SU-DHL-6 (cell line): ENCODE results near the gene GFI1B.

Experiments used
- H2AFZ ChIP-seq: fragments of 200-600 bp; sonication (generic); 2 replicates; pipeline ENCODE4 v1.6.1; 2014; ENCODE audit warnings: low read depth, mild to moderate bottlenecking, moderate library complexity, mixed read lengths, antibody characterized with exemption, low read length; ENCODE audit not compliant: severe bottlenecking
- H3F3A ChIP-seq: fragments of 200-600 bp; shearing (Covaris generic); 2 replicates; pipeline ENCODE4 v1.6.0; 2016; ENCODE audit warnings: antibody characterized with exemption, mild to moderate bottlenecking; ENCODE audit not compliant: insufficient read depth
- H3K27ac ChIP-seq: fragments of 200-600 bp; sonication (generic); 2 replicates; pipeline ENCODE4 v1.5.1; 2016; ENCODE audit warnings: low read depth, mild to moderate bottlenecking, low read length, moderate library complexity, mixed read lengths
- H3K27me3 ChIP-seq: fragments of 200-600 bp; sonication (generic), shearing (Covaris generic); 2 replicates; pipeline ENCODE4 v1.6.0; 2014; ENCODE audit warnings: mild to moderate bottlenecking, low read length
- H3K36me3 ChIP-seq: fragments of 200-600 bp; sonication (generic); 2 replicates; pipeline ENCODE4 v1.6.1; 2014; ENCODE audit warnings: mild to moderate bottlenecking, low read length, mixed read lengths
- H3K4me2 ChIP-seq: fragments of 300-600, 200-600 bp; shearing (Covaris generic), sonication (generic); 2 replicates; pipeline ENCODE4 v1.6.0; 2014; ENCODE audit warnings: low read length, low read depth, mild to moderate bottlenecking; ENCODE audit not compliant: poor library complexity, severe bottlenecking
- H3K4me3 ChIP-seq: fragments of 200-600 bp; sonication (generic); 2 replicates; pipeline ENCODE4 v1.5.1; 2014; ENCODE audit warnings: antibody characterized with exemption, low read length, mild to moderate bottlenecking, mixed read lengths; ENCODE audit not compliant: insufficient read depth, poor library complexity, severe bottlenecking
- H3K79me2 ChIP-seq: fragments of 200-600 bp; sonication (generic); 2 replicates; pipeline ENCODE4 v1.6.1; 2014; ENCODE audit warnings: mild to moderate bottlenecking, low read length, moderate library complexity; ENCODE audit not compliant: insufficient read depth
- H3K9ac ChIP-seq: fragments of 200-600 bp; sonication (generic); 2 replicates; pipeline ENCODE4 v1.7.0; 2014; ENCODE audit warnings: mild to moderate bottlenecking, low read length
- H3K9me2 ChIP-seq: fragments of 200-600 bp; sonication (generic); replicated peaks from 2 replicates; pipeline ENCODE4 v1.6.1; 2014; ENCODE audit warnings: low read length; ENCODE audit not compliant: insufficient read depth
- H3K9me3 ChIP-seq: fragments of 200-600 bp; sonication (generic); 2 replicates; pipeline ENCODE4 v1.6.1; 2014; ENCODE audit warnings: low read length, mixed read lengths; ENCODE audit not compliant: insufficient read depth
- H4K20me1 ChIP-seq: fragments of 200-600 bp; sonication (generic); 2 replicates; pipeline ENCODE4 v1.6.1; 2014; ENCODE audit warnings: low read depth, mild to moderate bottlenecking, antibody characterized with exemption, low read length, moderate library complexity, mixed read lengths
- EZH2phosphoT487 ChIP-seq: fragments of 200-600 bp; sonication (generic), shearing (Covaris generic); conservative IDR thresholded peaks from 2 replicates; pipeline ENCODE4 v1.6.1; 2018; ENCODE audit warnings: mild to moderate bottlenecking, antibody characterized with exemption, low read length, moderate library complexity, mixed read lengths
- TF ChIP-seq, protein P1 (sequence below): fragments of 200-600 bp; sonication (generic); IDR thresholded peaks from one replicate; pipeline ENCODE4 v1.5.1; 2017; ENCODE audit warnings: antibody characterized with exemption, mild to moderate bottlenecking, low read length, moderate library complexity; ENCODE audit not compliant: insufficient read depth, poor library complexity, severe bottlenecking

The GFI1B gene

DNA sequence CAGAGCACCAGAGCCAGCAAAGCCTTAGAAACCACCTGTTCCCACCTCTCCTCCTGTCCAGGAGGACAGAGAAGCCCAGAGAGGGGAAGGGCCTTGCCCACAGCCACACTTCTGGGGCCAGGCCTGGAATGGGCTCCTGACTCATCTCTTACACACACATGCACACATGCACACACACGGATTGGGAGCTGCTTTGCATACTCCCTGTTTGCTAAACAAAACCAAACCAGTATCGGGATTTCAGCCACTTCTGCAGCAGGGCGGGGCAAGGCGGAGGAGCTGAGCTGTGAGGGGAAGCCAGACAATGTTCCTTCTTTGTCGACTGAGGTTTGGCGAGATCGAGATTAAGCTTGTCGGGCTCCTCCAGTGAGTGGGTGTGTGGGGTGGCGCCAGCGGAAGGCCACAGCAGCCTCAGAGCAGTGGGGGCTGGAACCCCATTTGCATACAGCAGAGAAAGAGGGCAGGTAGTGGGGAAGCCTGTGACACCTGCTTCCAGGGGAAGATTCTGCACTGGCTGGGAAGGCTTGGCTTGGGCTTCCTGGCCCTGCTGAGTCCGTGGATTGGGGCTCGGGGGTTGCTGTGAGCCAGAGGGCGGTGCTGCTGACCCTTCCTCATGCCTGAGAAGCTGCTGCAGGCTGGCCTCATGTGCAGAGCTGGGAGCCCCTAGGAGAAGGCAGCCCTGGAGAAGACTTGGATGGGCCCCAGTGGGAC, 16.1 kb downstream of the GFI1B start:
- H3K9me2 ChIP-seq: no peaks in the 10 kb centered on the region
- no peak overlapping the region for H2AFZ ChIP-seq
- H3F3A ChIP-seq: no peaks in the 10 kb centered on the region
- H3K36me3 ChIP-seq: no peaks in the 10 kb centered on the region
- no peaks in the 10 kb centered on the region for H3K9me3 ChIP-seq
- H4K20me1 ChIP-seq: no peaks in the 10 kb centered on the region
- H3K4me2 ChIP-seq: no peak overlapping the region
- no peaks in the 10 kb centered on the region for H3K79me2 ChIP-seq
- no peak overlapping the region for H3K9ac ChIP-seq
- no peak for TF ChIP-seq EZH2phosphoT487
- no peak overlapping the region for H3K27ac ChIP-seq
- no peak overlapping the region for H3K4me3 ChIP-seq
- H3K27me3 ChIP-seq: no peaks in the 10 kb centered on the region

DNA sequence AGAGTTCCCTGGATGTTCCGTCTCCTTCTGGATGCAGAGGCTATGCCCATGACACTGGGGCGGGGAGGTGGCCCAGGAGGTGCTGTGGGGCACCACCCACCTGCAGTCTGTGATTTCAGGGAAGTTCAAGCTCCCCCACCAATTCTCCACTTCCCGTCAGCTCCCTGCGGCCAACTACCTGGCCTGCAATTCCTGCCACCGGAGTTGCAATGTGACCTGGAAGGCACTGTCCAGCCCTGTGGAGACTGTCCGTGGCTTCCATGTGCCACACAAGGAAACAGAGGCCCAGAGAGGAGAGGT, 16.6 kb downstream of the GFI1B start:
- no peak overlapping the region for H3K4me2 ChIP-seq
- TF ChIP-seq, protein P1, sequence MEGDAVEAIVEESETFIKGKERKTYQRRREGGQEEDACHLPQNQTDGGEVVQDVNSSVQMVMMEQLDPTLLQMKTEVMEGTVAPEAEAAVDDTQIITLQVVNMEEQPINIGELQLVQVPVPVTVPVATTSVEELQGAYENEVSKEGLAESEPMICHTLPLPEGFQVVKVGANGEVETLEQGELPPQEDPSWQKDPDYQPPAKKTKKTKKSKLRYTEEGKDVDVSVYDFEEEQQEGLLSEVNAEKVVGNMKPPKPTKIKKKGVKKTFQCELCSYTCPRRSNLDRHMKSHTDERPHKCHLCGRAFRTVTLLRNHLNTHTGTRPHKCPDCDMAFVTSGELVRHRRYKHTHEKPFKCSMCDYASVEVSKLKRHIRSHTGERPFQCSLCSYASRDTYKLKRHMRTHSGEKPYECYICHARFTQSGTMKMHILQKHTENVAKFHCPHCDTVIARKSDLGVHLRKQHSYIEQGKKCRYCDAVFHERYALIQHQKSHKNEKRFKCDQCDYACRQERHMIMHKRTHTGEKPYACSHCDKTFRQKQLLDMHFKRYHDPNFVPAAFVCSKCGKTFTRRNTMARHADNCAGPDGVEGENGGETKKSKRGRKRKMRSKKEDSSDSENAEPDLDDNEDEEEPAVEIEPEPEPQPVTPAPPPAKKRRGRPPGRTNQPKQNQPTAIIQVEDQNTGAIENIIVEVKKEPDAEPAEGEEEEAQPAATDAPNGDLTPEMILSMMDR: no peak
- no peak for TF ChIP-seq EZH2phosphoT487

DNA sequence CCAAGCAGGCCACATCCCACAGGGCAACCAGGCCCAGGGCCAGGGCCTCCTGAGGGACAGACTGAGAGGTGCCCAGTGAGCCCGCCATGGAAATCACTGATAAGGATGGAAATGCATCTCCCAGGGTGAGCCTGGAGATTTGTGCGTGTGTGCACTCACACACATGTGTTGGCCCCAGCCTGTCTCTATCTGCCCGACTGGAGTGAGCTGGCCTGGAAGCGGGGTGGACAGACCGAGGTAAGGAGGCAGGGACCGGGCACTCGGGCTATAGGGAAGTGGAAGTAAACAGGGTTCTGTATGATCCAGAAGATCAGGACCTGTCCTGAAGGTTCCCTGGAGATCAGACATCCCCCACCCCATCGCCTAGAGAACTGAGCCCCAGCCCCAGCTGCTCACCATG, 17.4 kb downstream of the GFI1B start:
- no peak overlapping the region for H3K4me3 ChIP-seq
- H3K4me2 ChIP-seq: no peak overlapping the region
- no peak overlapping the region for H2AFZ ChIP-seq
- no peaks in the 10 kb centered on the region for H3K79me2 ChIP-seq
- no peaks in the 10 kb centered on the region for H3F3A ChIP-seq
- no peaks in the 10 kb centered on the region for H3K36me3 ChIP-seq
- no peaks in the 10 kb centered on the region for H3K27me3 ChIP-seq
- no peaks in the 10 kb centered on the region for H3K9me3 ChIP-seq
- H4K20me1 ChIP-seq: no peaks in the 10 kb centered on the region
- TF ChIP-seq, protein P1: no peak
- TF ChIP-seq EZH2phosphoT487: no peak
- no peak overlapping the region for H3K27ac ChIP-seq
- no peak overlapping the region for H3K9ac ChIP-seq
- no peaks in the 10 kb centered on the region for H3K9me2 ChIP-seq

More for the DNA sequence above, 16.6 kb downstream of the GFI1B start:
- Histone ChIP-seq H3K9ac (no peak overlapping the region), H3K27me3 (no peaks in the 10 kb centered on the region), H3K9me2 (no peaks in the 10 kb centered on the region), H3K9me3 (no peaks in the 10 kb centered on the region), H3K36me3 (no peaks in the 10 kb centered on the region), H4K20me1 (no peaks in the 10 kb centered on the region), H3K79me2 (no peaks in the 10 kb centered on the region), H3F3A (no peaks in the 10 kb centered on the region), H3K4me3 (no peak overlapping the region), H2AFZ (no peak overlapping the region), H3K27ac (no peak overlapping the region)

DNA sequence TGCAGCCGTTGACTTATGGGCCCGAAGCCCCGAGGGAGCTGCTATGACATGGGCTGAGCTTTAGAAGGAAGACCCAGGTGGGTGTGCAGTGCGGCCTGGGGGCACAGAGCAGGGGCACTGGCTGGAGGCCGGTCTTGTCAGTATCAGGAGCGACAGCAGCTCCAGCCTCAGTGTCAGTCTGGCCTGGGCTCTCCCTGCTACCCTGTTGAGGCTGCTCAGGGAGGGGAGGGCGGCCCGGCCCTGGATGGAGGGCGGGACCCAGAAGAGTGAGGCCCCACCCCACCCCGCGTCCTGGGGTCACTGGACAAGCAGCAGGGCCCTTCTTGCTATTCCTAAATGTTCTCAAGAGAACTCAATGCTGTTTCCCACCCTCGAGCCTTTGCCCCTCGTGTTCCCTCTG, 18.0 kb downstream of the GFI1B start:
- H3K36me3 ChIP-seq: no peaks in the 10 kb centered on the region
- no peak overlapping the region for H2AFZ ChIP-seq
- no peaks in the 10 kb centered on the region for H3K9me3 ChIP-seq
- H4K20me1 ChIP-seq: no peaks in the 10 kb centered on the region
- no peaks in the 10 kb centered on the region for H3F3A ChIP-seq
- no peaks in the 10 kb centered on the region for H3K79me2 ChIP-seq
- no peak overlapping the region for H3K9ac ChIP-seq
- no peaks in the 10 kb centered on the region for H3K27me3 ChIP-seq
- H3K9me2 ChIP-seq: no peaks in the 10 kb centered on the region
- H3K4me2 ChIP-seq: no peak overlapping the region
- H3K27ac ChIP-seq: no peak overlapping the region
- H3K4me3 ChIP-seq: no peak overlapping the region
- TF ChIP-seq, protein P1: no peak
